ENCODE results near the gene MAT2A. TPM values are rescaled to one million over a fixed set of nuclear protein-coding genes. Genes with fewer than 3 reads are reported as not detected.

MAT2A gene
- total RNA-seq, 2 donors from 2014 or later: 103 to 134 TPM

DNA sequence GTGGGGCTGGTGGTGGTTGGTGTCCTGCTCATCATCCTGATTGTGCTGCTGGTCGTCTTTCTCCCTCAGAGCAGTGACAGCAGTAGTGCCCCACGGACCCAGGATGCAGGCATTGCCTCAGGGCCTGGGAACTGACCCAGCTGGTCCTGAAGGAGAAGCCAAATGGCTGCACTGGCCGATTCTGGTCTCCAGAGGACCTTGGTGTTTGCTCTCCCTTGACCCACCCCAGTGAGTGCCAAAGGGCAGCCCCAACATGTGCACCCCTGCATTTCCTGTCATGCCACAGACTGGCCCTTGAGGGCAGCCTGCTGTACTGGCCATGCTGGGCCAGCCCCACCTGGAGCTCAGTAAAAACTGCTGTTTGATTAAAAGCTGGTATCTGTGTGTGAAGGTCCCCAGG is 54.1 kb downstream of the MAT2A start:
- Histone ChIP-seq H3K4me3 (no peak overlapping the region), H3K27ac (no peak overlapping the region), H3K27me3 (replicated peaks; ENCODE audit: insufficient read depth) (no peaks in the 10 kb centered on the region), H3K9me3 (no peaks in the 10 kb centered on the region), H3K36me3 (no peaks in the 10 kb centered on the region), H3K4me1 (replicated peaks) (peaks cover 14% of the 10 kb centered on the region)
- TF ChIP-seq, protein P1, sequence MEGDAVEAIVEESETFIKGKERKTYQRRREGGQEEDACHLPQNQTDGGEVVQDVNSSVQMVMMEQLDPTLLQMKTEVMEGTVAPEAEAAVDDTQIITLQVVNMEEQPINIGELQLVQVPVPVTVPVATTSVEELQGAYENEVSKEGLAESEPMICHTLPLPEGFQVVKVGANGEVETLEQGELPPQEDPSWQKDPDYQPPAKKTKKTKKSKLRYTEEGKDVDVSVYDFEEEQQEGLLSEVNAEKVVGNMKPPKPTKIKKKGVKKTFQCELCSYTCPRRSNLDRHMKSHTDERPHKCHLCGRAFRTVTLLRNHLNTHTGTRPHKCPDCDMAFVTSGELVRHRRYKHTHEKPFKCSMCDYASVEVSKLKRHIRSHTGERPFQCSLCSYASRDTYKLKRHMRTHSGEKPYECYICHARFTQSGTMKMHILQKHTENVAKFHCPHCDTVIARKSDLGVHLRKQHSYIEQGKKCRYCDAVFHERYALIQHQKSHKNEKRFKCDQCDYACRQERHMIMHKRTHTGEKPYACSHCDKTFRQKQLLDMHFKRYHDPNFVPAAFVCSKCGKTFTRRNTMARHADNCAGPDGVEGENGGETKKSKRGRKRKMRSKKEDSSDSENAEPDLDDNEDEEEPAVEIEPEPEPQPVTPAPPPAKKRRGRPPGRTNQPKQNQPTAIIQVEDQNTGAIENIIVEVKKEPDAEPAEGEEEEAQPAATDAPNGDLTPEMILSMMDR (IDR thresholded peaks at IDR 0.05): no peak
- TF ChIP-seq POLR2A (IDR thresholded peaks at IDR 0.05): no peak
- no peak for TF ChIP-seq POLR2AphosphoS5 (IDR thresholded peaks at IDR 0.05)
- WGBS: 69% methylated on average over 3 of the region's 3 CpGs
- intact Hi-C loops (cut with DNase I): no loop called here
- DNase-seq (ENCODE audit: low spot score): no peak

Small RNAs within 50 kb of the gene (small RNA-seq; reads per million reads assigned to genes)
- gene RN7SL126P: 0 reads per million in 2 donors

Other genes starting within 250 kb of the MAT2A start
- 100 to 1,000 TPM; 140 to 165 TPM for gene TGOLN2, start 211.2 kb upstream of the MAT2A start, total RNA-seq
- 10 to 100 TPM; 51.1 to 72.6 TPM for gene RETSAT, start 184.6 kb upstream of the MAT2A start, total RNA-seq
- 10 to 100 TPM; 31.6 to 32.1 TPM for gene ELMOD3, start 184.4 kb upstream of the MAT2A start, total RNA-seq
- 10 to 100 TPM; 80.7 to 96.1 TPM for gene CAPG, start 128.8 kb upstream of the MAT2A start, total RNA-seq
- gene SH2D6, start 120.5 kb upstream of the MAT2A start, total RNA-seq: 1 to 10 TPM in 1 of 2 donors, under 1 TPM in 1; 0.23 to 1.8 TPM
- 10 to 100 TPM; 17.8 to 52.7 TPM for gene GGCX, start 22.3 kb downstream of the MAT2A start, total RNA-seq
- 100 to 1,000 TPM in 1 of 2 donors, 10 to 100 TPM in 1; 44.4 to 108 TPM for gene VAMP8, start 38.4 kb downstream of the MAT2A start, total RNA-seq
- gene VAMP5, start 45.3 kb downstream of the MAT2A start, total RNA-seq: 10 to 100 TPM in 1 of 2 donors, 1 to 10 TPM in 1; 8.4 to 27.0 TPM
- 100 to 1,000 TPM; 161 to 201 TPM for gene RNF181, start 56.6 kb downstream of the MAT2A start, total RNA-seq
- 10 to 100 TPM; 17.4 to 32.3 TPM for gene TMEM150A, start 63.5 kb downstream of the MAT2A start, total RNA-seq
- 10 to 100 TPM; 16.1 to 26.1 TPM for gene C2orf68, start 72.9 kb downstream of the MAT2A start, total RNA-seq
- gene USP39, start 77.0 kb downstream of the MAT2A start, total RNA-seq: 10 to 100 TPM; 60.8 to 99.1 TPM
- under 1 TPM in 1 of 2 donors, not detected in 1; 0.59 TPM for gene SFTPB, start 129.0 kb downstream of the MAT2A start, total RNA-seq
- gene GNLY, start 155.2 kb downstream of the MAT2A start, total RNA-seq: under 1 TPM; 0.36 to 0.68 TPM
- gene ATOH8, start 214.8 kb downstream of the MAT2A start, total RNA-seq: 10 to 100 TPM; 40.1 to 49.8 TPM